GM19238 (cell line): ENCODE data around the gene CA9.

ENCODE experiments used
- DNase-seq: peaks from one replicate; pipeline ENCODE4 v3.0.0; 2011; ENCODE audit warnings: low spot score; ENCODE audit not compliant: insufficient read length

CA9 gene

GRCh38 chr9:35714579-35715252 lies 41.0 kb downstream of the CA9 start:
- no peak for DNase-seq

- DNase-seq = no peak
Measured at GRCh38 chr9:35716230-35716629, 42.5 kb downstream of the CA9 start.

- DNase-seq = no peak
Measured at GRCh38 chr9:35717132-35717870, 43.6 kb downstream of the CA9 start.

- no peak for DNase-seq
Measured at GRCh38 chr9:35718721-35719511, 45.2 kb downstream of the CA9 start.

- no peak for DNase-seq
Measured at GRCh38 chr9:35719546-35719945, 45.8 kb downstream of the CA9 start.

- DNase-seq = no peak
Measured at GRCh38 chr9:35723426-35723825, 49.7 kb downstream of the CA9 start.

GRCh38 chr9:35723908-35724307 lies 50.2 kb downstream of the CA9 start:
- no peak for DNase-seq

- DNase-seq = no peak
Measured at GRCh38 chr9:35725362-35725761, 51.6 kb downstream of the CA9 start.

GRCh38 chr9:35726931-35727330 lies 53.2 kb downstream of the CA9 start:
- no peak for DNase-seq

GRCh38 chr9:35727676-35728040 lies 53.9 kb downstream of the CA9 start:
- DNase-seq = no peak

- DNase-seq = peak; percentile 61
Measured at GRCh38 chr9:35728041-35728971, 54.6 kb downstream of the CA9 start.

- DNase-seq = no peak
Measured at GRCh38 chr9:35729101-35729500, 55.4 kb downstream of the CA9 start.

- no peak for DNase-seq
Measured at GRCh38 chr9:35729700-35730485, 56.2 kb downstream of the CA9 start.

GRCh38 chr9:35730486-35730854 lies 56.7 kb downstream of the CA9 start:
- no peak for DNase-seq
